Measurements from ENCODE around the gene MEIS2.

The MEIS2 gene

GRCh38 chr15:36994790-36995189 lies 105.6 kb downstream of the MEIS2 start:
- TF ChIP-seq NFIC (IDR thresholded peaks at IDR 0.05) (no peak), CEBPB (IDR thresholded peaks at IDR 0.05) (no peak), YY1 (IDR thresholded peaks at IDR 0.05; ENCODE audit: low read depth) (no peak), USF1 (IDR thresholded peaks at IDR 0.05) (no peak), EP300 (IDR thresholded peaks at IDR 0.05; ENCODE audit: borderline replicate concordance) (no peak)

GRCh38 chr15:36992454-36992853 lies 107.9 kb downstream of the MEIS2 start:
- TF ChIP-seq EGR1 (IDR thresholded peaks at IDR 0.05) (no peak), FOXM1 (IDR thresholded peaks at IDR 0.05; ENCODE audit: borderline replicate concordance, low read depth) (no peak), USF1 (IDR thresholded peaks at IDR 0.05) (no peak), ZBTB7A (IDR thresholded peaks at IDR 0.05; ENCODE audit: low read depth) (no peak), TAF1 (IDR thresholded peaks at IDR 0.05; ENCODE audit: low read depth) (no peak), TCF12 (IDR thresholded peaks at IDR 0.05; ENCODE audit: low read depth) (no peak), RAD21 (IDR thresholded peaks at IDR 0.05; ENCODE audit: low read depth) (no peak), TEAD4 (IDR thresholded peaks at IDR 0.05) (no peak), CREB1 (IDR thresholded peaks at IDR 0.05; ENCODE audit: low read depth) (no peak)
- TF ChIP-seq, protein P1, sequence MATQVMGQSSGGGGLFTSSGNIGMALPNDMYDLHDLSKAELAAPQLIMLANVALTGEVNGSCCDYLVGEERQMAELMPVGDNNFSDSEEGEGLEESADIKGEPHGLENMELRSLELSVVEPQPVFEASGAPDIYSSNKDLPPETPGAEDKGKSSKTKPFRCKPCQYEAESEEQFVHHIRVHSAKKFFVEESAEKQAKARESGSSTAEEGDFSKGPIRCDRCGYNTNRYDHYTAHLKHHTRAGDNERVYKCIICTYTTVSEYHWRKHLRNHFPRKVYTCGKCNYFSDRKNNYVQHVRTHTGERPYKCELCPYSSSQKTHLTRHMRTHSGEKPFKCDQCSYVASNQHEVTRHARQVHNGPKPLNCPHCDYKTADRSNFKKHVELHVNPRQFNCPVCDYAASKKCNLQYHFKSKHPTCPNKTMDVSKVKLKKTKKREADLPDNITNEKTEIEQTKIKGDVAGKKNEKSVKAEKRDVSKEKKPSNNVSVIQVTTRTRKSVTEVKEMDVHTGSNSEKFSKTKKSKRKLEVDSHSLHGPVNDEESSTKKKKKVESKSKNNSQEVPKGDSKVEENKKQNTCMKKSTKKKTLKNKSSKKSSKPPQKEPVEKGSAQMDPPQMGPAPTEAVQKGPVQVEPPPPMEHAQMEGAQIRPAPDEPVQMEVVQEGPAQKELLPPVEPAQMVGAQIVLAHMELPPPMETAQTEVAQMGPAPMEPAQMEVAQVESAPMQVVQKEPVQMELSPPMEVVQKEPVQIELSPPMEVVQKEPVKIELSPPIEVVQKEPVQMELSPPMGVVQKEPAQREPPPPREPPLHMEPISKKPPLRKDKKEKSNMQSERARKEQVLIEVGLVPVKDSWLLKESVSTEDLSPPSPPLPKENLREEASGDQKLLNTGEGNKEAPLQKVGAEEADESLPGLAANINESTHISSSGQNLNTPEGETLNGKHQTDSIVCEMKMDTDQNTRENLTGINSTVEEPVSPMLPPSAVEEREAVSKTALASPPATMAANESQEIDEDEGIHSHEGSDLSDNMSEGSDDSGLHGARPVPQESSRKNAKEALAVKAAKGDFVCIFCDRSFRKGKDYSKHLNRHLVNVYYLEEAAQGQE (IDR thresholded peaks at IDR 0.05; ENCODE audit: low read depth): no peak

DNA sequence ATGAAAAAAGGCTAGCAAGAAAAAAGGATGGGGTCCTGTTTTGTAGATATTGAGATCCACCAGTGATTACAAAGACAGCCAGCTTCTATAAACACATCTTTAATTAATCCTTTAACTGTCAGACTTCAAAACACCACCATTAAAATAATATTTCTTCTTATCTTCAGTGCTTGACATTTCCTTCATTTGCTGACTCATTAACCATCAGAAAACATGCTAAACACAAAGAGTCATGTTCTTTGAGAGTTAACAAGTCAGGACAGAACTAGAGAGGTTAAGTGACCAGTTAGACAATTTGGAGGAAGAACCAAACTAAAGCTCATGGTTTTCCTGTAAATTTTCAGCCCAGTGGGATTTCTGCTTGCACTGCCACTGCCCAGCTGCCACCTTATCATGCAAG lies 111.4 kb downstream of the MEIS2 start:
- no peak for TF ChIP-seq USF1 (IDR thresholded peaks at IDR 0.05)
- TF ChIP-seq, protein P1 (IDR thresholded peaks at IDR 0.05; ENCODE audit: low read depth): no peak
- no peak for TF ChIP-seq TEAD4 (IDR thresholded peaks at IDR 0.05)
- TF ChIP-seq ZBTB7A (IDR thresholded peaks at IDR 0.05; ENCODE audit: low read depth): no peak
- TF ChIP-seq, protein P2, sequence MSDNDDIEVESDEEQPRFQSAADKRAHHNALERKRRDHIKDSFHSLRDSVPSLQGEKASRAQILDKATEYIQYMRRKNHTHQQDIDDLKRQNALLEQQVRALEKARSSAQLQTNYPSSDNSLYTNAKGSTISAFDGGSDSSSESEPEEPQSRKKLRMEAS (IDR thresholded peaks at IDR 0.05): no peak
- TF ChIP-seq CREB1 (IDR thresholded peaks at IDR 0.05; ENCODE audit: low read depth): no peak
- TF ChIP-seq NFIC (IDR thresholded peaks at IDR 0.05): no peak
- TF ChIP-seq FOXM1 (IDR thresholded peaks at IDR 0.05; ENCODE audit: borderline replicate concordance, low read depth): no peak
- no peak for TF ChIP-seq RAD21 (IDR thresholded peaks at IDR 0.05; ENCODE audit: low read depth)
- no peak for TF ChIP-seq EGR1 (IDR thresholded peaks at IDR 0.05)
- no peak for TF ChIP-seq CEBPB (IDR thresholded peaks at IDR 0.05)
- TF ChIP-seq TAF1 (IDR thresholded peaks at IDR 0.05; ENCODE audit: low read depth): no peak
- TF ChIP-seq YY1 (IDR thresholded peaks at IDR 0.05; ENCODE audit: low read depth): no peak

DNA sequence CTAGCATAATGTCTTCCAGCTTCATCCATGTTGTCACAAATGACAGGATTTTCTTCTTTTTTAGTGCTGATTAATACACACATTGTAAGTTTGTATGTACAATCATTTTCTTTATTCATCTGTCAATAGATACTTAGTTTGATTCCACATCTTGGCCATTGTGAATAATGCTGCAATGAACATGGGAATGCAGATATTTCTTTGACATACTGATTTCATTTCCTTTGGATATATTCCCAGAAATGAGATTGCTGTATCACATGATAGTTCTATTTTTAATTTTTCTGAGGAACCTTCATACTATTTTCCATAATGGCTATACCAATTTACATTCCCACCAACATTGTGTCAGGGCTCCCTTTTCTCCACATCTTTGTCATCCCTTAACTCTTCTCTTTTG lies 117.9 kb downstream of the MEIS2 start:
- no peak for TF ChIP-seq TAF1 (IDR thresholded peaks at IDR 0.05; ENCODE audit: low read depth)
- no peak for TF ChIP-seq EP300 (IDR thresholded peaks at IDR 0.05; ENCODE audit: borderline replicate concordance)
- no peak for TF ChIP-seq NFIC (IDR thresholded peaks at IDR 0.05)
- no peak for TF ChIP-seq RAD21 (IDR thresholded peaks at IDR 0.05; ENCODE audit: low read depth)
- TF ChIP-seq FOXM1 (IDR thresholded peaks at IDR 0.05; ENCODE audit: borderline replicate concordance, low read depth): no peak
- TF ChIP-seq CREB1 (IDR thresholded peaks at IDR 0.05; ENCODE audit: low read depth): no peak
- no peak for TF ChIP-seq TCF12 (IDR thresholded peaks at IDR 0.05; ENCODE audit: low read depth)
- TF ChIP-seq EGR1 (IDR thresholded peaks at IDR 0.05): no peak
- no peak for TF ChIP-seq YY1 (IDR thresholded peaks at IDR 0.05; ENCODE audit: low read depth)
- TF ChIP-seq TEAD4 (IDR thresholded peaks at IDR 0.05): no peak
- TF ChIP-seq, protein P2 (IDR thresholded peaks at IDR 0.05): no peak
- no peak for TF ChIP-seq USF1 (IDR thresholded peaks at IDR 0.05)
- TF ChIP-seq, protein P1 (IDR thresholded peaks at IDR 0.05; ENCODE audit: low read depth): no peak
- no peak for TF ChIP-seq ZBTB7A (IDR thresholded peaks at IDR 0.05; ENCODE audit: low read depth)
- TF ChIP-seq CEBPB (IDR thresholded peaks at IDR 0.05): no peak

Measured in Ishikawa (cell line).